Transverse colon (tissue), 4 donors: Measurements from ENCODE around the gene PCBP2.

Source experiments
- CTCF ChIP-seq, 5 experiments: fragments of 200-600 bp in 3 of 5; fragments of 450-650 bp in 2 of 5; sonication (generic) in 3 of 5; IDR thresholded peaks; 1 replicate in 2 of 5; 2 replicates in 3 of 5; pipeline ENCODE4 v1.5.1; 2016 to 2017; ENCODE audit warnings: antibody characterized with exemption in 5 of 5, inconsistent platforms in 3 of 5, mild to moderate bottlenecking in 2 of 5, moderate library complexity in 1 of 5
- EP300 ChIP-seq: sonication (generic); formaldehyde crosslinking; IDR thresholded peaks from one replicate; pipeline ENCODE4 v1.6.1; 2017; ENCODE audit warnings: antibody characterized with exemption, low read depth
- POLR2A ChIP-seq: fragments of 450-650 bp; IDR thresholded peaks from one replicate; pipeline ENCODE4 v1.6.1; 2016; ENCODE audit warnings: antibody characterized with exemption, mild to moderate bottlenecking, moderate library complexity
- POLR2AphosphoS5 ChIP-seq, 3 donors: sonication (generic); formaldehyde crosslinking; IDR thresholded peaks; one replicate each; pipeline ENCODE4 v1.6.1; 2016; ENCODE audit warnings: antibody characterized with exemption in 3 of 3

GRCh38 chr12:53468282-53468681, 16.4 kb downstream of the PCBP2 start:
- TF ChIP-seq CTCF (IDR thresholded peaks at IDR 0.05) (no peak), POLR2A (no peak), EP300 (no peak), POLR2AphosphoS5 (IDR thresholded peaks at IDR 0.05) (no peak)
